ENCODE results near the gene TRAPPC5.

Gene TRAPPC5

GRCh38 chr19:7646426-7646700 is 34.3 kb upstream of the TRAPPC5 start:
- no peak for DNase-seq

GRCh38 chr19:7647156-7647555 is 33.5 kb upstream of the TRAPPC5 start:
- no peak for DNase-seq

- DNase-seq, result no peak
Observed at GRCh38 chr19:7648265-7649014, 32.2 kb upstream of the TRAPPC5 start.

GRCh38 chr19:7650148-7650547 is 30.5 kb upstream of the TRAPPC5 start:
- no peak for DNase-seq

GRCh38 chr19:7652061-7652641 is 28.5 kb upstream of the TRAPPC5 start:
- peak; percentile 91 for DNase-seq

- DNase-seq, result no peak
Observed at GRCh38 chr19:7654401-7654800, 26.2 kb upstream of the TRAPPC5 start.

GRCh38 chr19:7655581-7655980 is 25.1 kb upstream of the TRAPPC5 start:
- no peak for DNase-seq

GRCh38 chr19:7657131-7657751 is 23.4 kb upstream of the TRAPPC5 start:
- DNase-seq, result peak; percentile 49

GRCh38 chr19:7658219-7658686 is 22.4 kb upstream of the TRAPPC5 start:
- DNase-seq, result no peak

GRCh38 chr19:7661744-7662538 is 18.7 kb upstream of the TRAPPC5 start:
- no peak for DNase-seq

GRCh38 chr19:7662657-7663056 is 18.0 kb upstream of the TRAPPC5 start:
- no peak for DNase-seq

GRCh38 chr19:7663706-7664105 is 16.9 kb upstream of the TRAPPC5 start:
- no peak for DNase-seq

- DNase-seq, result no peak
Observed at GRCh38 chr19:7665076-7665475, 15.6 kb upstream of the TRAPPC5 start.

GRCh38 chr19:7668842-7669241 is 11.8 kb upstream of the TRAPPC5 start, which contains the start of gene RETN:
TSS of gene RETN (plus strand) at chr19:7669049. CDS start at chr19:7669327, 278 bp downstream.
- no peak for DNase-seq

GRCh38 chr19:7669641-7670040 is 11.0 kb upstream of the TRAPPC5 start:
- no peak for DNase-seq

- no peak for DNase-seq
Observed at GRCh38 chr19:7670150-7670783, 10.4 kb upstream of the TRAPPC5 start.

- DNase-seq, result no peak
Observed at GRCh38 chr19:7670790-7671189, 9.8 kb upstream of the TRAPPC5 start.

GRCh38 chr19:7672522-7672921 is 8.1 kb upstream of the TRAPPC5 start:
- no peak for DNase-seq

GRCh38 chr19:7674010-7675005 is 6.3 kb upstream of the TRAPPC5 start:
- DNase-seq, result peak; percentile 55

GRCh38 chr19:7676376-7676775 is 4.3 kb upstream of the TRAPPC5 start:
- DNase-seq, result no peak

GRCh38 chr19:7676854-7677253 is 3.8 kb upstream of the TRAPPC5 start, which contains the start of gene MCEMP1:
TSS of gene MCEMP1 (plus strand) at chr19:7677090. CDS start at chr19:7677121, 31 bp downstream.
- DNase-seq, result no peak

Measured in activated CD4-positive, CD25-positive, alpha-beta regulatory T cell treated with anti-CD3 and anti-CD28 coated beads, Interleukin-2, amount 50 U/mL, for 72 hours (primary cell).